Skin of body (tissue), 2 donors: ENCODE measurements around the gene KAZALD1. TPM values are rescaled to one million over a fixed set of nuclear protein-coding genes. Genes with fewer than 3 reads are reported as not detected.
"Not testable (repeated sequence)": the region's sequence is repeated elsewhere in the genome, so short reads cannot be mapped to it uniquely, and the experiment has no call there.

Experiments
- DNase-seq: peaks from one replicate; lab custom pipeline; 2025; lab: John Stamatoyannopoulos, UW
- total RNA-seq: library from RNA; depleted of rRNA; stranded (reverse); fragments of >200 nt; gene quantifications from one replicate; pipeline ENCODE4 v1.2.3, GENCODE V29; 2014

Gene KAZALD1
- total RNA-seq, 1 donor from 2014 or later: 17.7 TPM

- no peak for DNase-seq
Observed at GRCh38 chr10:101030496-101031127, 31.2 kb upstream of the KAZALD1 start.

- DNase-seq: peak; percentile 67
Observed at GRCh38 chr10:101031128-101031795, 30.5 kb upstream of the KAZALD1 start, which contains the start of the genes PDZD7 and SFXN3. PDZD7 (minus strand) TSS chr10:101031129; CDS start chr10:101030219, 910 bp downstream. SFXN3 (plus strand) TSS chr10:101031234; CDS start chr10:101034695, 3,461 bp downstream.

- DNase-seq: peak; percentile 74
Observed at GRCh38 chr10:101031796-101032636, 29.8 kb upstream of the KAZALD1 start.

GRCh38 chr10:101032637-101033224, 29.1 kb upstream of the KAZALD1 start:
- DNase-seq: peak; percentile 82

DNA sequence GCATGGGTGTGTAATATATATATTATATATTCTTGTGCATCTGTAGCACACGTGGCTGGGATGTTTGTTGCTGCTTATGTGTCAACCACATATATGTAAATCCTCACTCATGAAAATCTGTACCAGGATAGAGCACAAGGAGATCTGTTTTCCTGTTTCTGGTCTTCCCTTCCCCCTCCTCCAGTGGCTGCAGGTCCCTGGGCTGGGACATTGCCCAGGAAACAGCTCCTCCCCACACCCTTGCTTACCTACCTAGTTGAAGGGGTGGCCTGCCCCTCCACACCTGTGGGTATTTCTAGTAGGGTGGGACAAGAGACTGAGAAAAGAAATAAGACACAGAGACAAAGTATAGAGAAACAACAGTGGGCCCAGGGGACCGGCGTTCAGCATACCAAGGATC, 28.5 kb upstream of the KAZALD1 start:
- no peak for DNase-seq

DNA sequence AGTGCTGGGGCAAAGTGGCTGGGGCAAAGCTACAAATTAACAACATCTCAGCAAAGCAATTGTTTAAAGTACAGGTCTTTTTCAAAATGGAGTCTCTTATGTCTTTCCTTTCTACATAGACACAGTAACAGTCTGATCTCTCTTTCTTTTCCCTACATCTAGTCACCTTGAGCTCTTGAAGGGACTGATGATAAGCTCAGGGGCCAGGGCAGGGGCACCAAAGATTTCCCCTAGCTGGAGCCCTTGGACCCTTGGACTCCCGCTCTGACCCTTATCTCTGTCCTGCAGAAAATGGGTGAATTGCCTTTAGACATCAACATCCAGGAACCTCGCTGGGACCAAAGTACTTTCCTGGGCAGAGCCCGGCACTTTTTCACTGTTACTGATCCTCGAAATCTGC, 27.4 kb upstream of the KAZALD1 start:
- not testable (repeated sequence) for DNase-seq

GRCh38 chr10:101035314-101035713, 26.5 kb upstream of the KAZALD1 start:
- DNase-seq: no peak

- DNase-seq: no peak
Observed at GRCh38 chr10:101035916-101036702, 25.7 kb upstream of the KAZALD1 start.

- DNase-seq: no peak
Observed at GRCh38 chr10:101036726-101037125, 25.1 kb upstream of the KAZALD1 start.

DNA sequence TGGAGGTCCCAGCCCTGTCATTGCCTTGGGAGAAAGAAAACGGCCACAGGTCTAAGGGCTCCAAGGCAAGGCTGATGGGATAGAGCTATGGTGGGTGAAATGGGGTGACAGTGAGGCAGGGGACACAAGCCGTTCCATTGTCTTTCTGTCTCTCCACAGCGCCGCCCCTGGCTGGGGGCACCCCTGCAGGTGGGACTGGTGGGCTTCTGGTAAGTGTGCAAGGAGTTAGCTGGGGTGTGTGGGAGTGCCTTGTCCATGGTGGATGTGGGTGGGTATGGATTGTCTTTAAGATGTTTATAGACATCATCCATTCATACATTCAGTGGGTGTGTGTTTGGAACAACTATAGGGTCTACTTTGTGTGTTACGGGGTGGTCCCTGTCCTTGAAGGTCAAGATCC, 23.3 kb upstream of the KAZALD1 start:
- no peak for DNase-seq

DNA sequence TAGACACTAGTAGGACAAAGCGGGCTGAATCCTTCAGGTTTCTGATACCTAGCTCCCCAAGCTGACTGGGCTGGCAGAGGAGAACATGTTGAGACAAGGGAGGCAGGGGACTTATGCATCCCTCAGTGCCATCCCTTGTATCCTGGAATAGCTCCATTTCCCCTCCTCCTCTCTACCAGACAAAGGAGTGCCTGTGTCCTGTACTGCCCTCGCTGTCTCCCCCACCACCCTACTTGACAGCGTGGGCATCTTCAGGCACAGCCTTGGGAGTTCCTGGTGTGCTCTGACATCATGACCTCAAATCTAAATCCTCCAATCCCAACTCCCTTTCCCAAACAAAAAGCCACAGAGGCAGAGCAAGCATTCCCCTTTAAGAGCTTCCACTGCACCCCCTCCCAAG, 21.7 kb upstream of the KAZALD1 start:
- DNase-seq: no peak

DNA sequence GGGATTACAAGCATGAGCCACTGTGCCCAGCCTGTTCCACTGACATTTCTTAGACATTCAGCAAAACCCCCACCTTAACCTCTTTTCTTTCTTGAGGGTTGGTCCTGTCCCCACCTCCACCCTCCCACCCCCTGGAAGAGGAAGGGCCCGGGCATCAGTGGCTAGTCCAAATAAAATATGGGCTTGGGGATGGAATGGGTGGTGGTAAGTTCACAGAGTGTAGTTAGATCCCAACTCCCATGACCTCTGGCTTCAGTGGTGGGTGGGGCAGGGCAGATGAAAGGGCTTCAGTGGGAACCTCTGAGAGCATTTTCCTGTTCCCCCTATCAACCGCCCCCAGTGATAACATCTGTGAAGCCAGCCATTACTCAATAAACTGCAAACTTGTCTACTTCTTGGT, 20.9 kb upstream of the KAZALD1 start:
- no peak for DNase-seq

- peak; percentile 73 for DNase-seq
Observed at GRCh38 chr10:101041252-101041761, 20.5 kb upstream of the KAZALD1 start.

- DNase-seq: no peak
Observed at GRCh38 chr10:101042118-101042517, 19.7 kb upstream of the KAZALD1 start.

DNA sequence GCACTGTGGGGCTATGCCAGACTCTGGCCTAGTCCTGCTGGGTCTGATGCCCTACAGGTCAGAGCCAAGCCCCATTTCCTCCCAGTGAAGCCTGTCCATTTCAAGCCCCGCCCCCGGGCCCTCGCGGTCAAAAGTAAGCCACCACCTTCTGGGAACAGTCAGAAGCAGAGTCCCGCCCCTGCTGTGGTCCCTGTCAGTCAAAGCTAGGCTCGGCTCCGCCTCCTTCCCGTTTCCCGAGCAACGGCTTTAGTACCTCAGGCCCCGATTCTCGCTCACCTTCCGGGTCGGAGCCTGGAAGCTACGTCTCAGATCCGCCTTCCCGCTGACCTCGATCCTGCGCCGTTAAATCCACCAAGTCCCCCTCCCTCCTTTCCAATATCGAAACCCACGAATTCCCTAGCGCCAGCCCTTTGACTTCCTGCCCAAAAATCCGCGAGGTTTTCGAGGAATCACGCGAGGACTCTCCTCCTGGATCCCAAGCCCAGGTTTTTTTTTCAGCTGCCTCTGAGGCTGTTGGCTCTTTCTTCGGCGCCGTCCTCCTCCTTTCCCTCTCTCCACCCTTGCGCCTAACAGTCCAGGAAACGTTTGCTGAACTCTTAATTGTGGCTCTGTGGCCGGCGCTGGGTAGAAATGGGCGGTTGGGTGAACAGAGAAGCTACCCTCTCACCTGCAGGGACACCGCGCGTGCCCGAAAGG, 19.0 kb upstream of the KAZALD1 start:
- peak; percentile 95 for DNase-seq

DNA sequence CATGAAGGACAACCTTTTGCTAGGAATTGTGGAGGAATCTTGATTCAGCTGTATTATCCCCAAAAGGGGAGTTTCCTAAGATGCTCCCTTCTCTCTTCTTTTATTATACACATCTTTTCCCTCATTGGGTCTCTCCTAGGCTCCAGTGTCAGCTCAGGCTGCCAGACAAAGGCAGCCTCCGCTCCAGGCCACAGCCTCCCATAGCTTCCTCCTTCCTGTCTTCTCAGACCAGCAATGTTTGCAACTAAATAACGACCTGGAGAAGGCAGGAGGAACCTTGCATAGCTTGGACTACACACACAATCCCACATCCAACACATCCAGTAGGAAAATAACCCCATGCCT, 18.5 kb upstream of the KAZALD1 start:
- no peak for DNase-seq

DNA sequence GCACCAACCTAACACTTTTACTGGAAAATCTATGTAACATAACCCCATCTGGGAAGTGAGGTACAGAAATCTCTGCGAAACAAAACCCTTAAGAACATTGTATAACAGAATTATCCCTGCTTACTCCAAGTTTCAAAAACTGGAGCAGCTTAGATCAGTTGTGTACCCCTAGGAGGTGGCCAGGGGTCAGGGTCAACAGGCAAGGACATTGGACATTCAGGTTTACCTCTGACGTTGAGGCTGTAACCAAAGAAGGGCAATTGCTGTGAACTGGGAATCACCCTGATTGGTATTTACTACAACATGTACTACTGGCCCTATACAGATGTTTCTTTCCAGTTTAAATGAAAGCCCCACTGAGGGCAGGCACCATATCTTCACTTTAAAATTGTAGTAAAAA, 17.7 kb upstream of the KAZALD1 start:
- no peak for DNase-seq

DNA sequence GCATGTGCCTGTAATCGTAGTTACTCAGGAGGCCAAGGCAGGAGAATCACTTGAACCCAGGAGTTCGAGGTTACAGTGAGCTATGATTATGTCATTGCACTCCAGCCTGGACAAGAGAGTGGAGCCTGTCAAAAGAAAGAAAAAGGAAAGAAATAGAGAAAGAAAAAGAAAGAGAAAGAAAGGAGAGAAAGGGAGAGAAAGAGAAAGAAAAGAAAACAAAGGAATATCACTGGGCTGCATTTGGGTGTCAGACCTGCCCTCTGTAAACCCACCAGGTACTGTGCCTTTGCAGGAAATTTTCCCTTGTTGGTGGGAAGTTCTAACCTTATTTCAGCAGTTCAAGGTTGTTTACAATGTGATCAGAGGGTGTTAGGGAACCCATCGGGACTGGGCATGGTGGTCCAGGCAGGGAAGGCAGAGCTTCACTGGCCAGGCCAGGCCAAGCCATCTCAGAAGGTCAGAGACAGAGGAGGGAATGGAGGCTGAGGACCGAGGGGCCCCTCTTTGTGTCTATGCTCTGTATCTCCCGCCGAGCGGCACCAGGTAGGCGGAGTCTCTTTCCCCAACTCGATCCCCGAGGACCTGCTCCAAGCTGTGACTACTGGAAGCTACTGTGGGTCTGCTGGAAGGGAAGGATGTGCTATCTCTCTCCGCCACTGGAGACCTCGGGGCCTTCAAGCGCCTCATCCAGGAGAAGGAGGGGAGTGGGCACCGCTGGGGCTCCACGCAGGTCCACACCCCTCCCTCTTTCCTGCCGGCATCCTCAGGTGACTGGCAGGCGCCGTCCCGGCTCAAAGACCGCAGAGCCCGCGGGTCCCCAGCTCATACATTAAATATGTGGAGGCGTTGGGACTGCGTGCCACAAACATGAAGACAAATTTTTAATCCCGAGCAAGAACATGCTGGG, 15.2 kb upstream of the KAZALD1 start:
- no peak for DNase-seq

DNA sequence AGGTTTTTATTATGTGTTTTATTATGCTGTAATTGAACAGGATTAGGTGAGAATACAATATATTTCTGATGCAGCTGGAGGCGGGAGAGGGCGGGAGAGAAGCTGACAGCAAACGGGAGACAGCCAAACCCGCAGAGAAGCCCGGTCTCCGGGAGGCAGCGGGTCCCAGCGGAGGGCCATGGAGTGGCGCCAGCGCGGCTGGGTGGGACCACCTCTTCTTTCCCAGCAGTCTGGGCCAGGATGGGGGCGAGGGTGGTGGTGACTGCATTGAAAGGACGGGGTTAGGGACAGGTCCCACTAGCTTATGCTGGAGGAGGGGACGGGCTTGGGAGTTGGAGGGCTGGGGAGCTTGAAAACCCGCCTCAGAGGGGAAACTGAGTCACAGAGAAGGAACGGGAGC, 14.5 kb upstream of the KAZALD1 start:
- no peak for DNase-seq
